ENCODE results near the gene DDHD1.

DNA sequence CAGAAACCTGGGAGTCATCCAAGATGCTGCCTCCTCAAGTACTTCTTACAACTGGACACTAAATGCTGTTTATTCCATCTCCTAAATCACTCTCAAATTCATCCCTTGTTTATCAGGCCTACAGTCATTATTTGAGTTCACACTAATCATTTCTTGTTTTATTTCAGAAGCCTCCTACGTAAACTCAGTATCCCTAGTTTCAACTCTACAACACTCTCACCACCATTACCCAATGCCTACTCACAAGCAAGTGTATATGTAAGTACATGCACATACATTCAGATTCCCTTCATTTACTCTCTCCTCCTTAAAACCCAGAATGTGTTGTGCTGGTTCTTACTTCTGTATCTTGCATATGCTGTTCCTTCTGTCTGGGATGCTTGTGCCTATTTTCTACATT lies 43.0 kb downstream of the DDHD1 start:
- TF ChIP-seq, protein P1, sequence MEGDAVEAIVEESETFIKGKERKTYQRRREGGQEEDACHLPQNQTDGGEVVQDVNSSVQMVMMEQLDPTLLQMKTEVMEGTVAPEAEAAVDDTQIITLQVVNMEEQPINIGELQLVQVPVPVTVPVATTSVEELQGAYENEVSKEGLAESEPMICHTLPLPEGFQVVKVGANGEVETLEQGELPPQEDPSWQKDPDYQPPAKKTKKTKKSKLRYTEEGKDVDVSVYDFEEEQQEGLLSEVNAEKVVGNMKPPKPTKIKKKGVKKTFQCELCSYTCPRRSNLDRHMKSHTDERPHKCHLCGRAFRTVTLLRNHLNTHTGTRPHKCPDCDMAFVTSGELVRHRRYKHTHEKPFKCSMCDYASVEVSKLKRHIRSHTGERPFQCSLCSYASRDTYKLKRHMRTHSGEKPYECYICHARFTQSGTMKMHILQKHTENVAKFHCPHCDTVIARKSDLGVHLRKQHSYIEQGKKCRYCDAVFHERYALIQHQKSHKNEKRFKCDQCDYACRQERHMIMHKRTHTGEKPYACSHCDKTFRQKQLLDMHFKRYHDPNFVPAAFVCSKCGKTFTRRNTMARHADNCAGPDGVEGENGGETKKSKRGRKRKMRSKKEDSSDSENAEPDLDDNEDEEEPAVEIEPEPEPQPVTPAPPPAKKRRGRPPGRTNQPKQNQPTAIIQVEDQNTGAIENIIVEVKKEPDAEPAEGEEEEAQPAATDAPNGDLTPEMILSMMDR (conservative IDR thresholded peaks at IDR 0.05), result no peak
- TF ChIP-seq ZFX (IDR thresholded peaks at IDR 0.05), result no peak
